ENCODE data around the gene TCAF1.
"Not testable (repeated sequence)": the region's sequence is repeated elsewhere in the genome, so short reads cannot be mapped to it uniquely, and the experiment has no call there.

The TCAF1 gene

DNA sequence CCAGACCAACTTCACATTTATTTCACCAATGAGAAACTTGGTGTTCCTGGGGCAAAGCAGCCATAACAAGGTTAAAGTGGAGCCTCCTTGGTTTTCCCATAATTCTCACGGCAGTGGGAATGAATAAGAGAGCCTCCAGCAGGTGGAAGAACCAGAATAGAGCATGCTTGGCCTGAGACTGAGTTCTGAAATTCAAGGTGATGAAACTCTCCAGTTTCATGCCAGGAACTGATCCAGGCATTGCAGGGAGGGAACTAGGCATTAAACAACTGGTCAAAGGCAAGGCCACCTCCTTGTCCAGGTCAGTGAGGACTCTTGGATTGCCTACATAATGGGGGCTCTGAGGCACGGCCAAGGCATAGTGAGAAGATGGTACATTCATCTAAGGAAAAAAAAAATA is 44.0 kb downstream of the TCAF1 start:
- in situ Hi-C loops (cut with MboI; ENCODE audit: low sequenced_read_pairs) = not testable (repeated sequence)

DNA sequence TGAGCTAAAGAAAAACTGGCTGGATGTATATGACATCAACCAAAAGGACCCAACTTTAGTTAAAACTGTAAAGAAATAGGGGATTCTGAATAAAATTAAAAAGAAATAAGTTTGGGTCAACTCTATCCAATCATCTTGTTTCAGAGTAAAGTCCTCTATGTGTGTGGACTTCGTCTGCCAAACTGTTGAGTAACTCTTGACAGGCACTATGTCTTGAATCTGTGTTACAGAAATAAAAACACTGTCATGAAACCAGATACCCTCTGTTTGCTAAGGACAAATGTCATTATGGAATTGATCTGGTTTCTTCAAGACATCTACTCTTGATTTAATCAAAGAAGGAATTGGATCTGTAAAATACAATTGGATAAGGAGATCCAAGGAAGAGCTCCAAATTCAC is 46.5 kb downstream of the TCAF1 start:
- in situ Hi-C loops (cut with MboI; ENCODE audit: low sequenced_read_pairs) = not testable (repeated sequence)

DNA sequence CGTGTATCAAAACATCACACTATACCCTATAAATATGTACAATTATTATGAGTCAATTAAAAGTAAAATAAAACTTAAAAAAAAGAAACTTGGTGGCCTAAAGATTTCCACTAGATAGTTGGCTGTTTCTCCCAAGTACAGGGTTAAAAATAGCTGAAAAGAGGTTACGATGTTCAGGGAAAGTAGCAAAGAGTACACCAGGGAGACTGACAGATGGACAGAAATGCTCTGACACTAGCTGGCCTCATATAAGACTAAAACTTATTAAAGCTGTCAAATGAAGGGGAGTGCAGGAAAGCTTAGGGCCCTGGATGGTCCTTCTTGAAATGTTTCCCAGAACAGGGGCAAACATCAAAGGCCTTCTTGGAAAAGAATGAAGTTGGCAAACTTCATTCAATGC is 51.3 kb downstream of the TCAF1 start:
- in situ Hi-C loops (cut with MboI; ENCODE audit: low sequenced_read_pairs) = no loop called here

DNA sequence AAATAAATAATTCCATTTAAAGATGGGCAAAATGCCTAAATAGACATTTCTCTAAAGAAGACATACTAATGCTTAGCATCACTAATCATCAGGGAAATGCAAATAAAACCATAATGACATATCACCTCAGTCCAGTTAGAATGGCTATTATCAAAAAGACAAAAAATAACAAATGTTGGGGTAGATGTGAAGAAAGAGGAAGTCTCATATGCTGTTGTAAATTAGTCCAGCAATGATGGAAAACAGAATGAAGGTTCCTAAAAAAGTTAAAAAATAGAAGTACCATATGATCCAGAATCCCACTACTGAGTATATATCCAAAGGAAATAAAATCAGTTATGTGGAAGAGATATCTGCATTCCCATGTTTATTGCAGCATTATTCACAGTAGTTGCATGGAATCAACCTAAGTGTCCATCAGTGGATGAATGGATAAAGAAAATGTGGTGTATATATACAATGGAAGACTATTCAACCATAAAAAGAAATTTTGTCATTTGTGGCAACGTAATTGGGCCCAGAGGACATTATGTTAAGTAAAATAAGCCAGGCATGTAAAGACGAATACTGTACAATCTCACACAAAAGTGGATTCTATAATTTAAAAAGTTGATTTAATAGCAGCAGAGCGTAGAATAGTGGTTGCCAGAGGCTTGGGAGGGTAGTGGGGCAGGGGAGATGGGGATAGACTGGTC is 52.0 kb downstream of the TCAF1 start:
- in situ Hi-C loops (cut with MboI; ENCODE audit: low sequenced_read_pairs) = no loop called here

DNA sequence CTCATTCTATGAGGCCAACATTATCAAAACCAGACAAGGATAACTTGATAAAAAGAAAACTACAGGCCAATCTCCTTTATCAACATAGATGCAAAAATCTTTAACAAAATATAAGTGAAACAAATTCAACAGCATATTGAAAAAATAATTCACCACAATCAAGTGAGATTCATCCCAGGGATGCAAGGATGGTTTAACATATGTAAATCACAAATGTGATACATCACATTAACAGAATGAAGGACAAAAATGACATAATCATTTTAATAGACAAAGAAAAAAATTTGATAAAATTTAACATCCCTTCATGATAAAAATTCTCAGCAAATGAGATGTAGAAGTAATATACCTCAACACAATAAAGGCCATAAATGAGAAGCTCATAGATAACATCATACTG is 53.8 kb downstream of the TCAF1 start:
- in situ Hi-C loops (cut with MboI; ENCODE audit: low sequenced_read_pairs) = no loop called here

DNA sequence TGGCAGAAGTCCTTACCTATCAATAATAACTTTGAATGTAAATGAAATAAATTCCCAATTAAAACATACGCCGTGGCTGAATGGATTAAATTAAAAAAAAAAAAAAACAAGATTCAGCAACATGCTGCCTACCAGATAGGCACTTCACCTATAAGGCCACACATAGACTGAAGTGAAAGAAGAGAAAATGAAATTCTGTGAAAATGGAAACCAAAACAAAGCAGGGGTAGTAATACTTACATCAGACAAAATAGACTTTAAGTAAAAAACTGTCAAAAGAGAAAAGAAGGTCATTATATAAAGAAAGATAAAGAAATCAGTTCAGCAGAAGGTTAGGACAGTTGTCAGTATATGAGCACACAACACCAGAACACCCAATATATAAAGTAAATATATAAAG is 55.3 kb downstream of the TCAF1 start:
- in situ Hi-C loops (cut with MboI; ENCODE audit: low sequenced_read_pairs) = no loop called here

DNA sequence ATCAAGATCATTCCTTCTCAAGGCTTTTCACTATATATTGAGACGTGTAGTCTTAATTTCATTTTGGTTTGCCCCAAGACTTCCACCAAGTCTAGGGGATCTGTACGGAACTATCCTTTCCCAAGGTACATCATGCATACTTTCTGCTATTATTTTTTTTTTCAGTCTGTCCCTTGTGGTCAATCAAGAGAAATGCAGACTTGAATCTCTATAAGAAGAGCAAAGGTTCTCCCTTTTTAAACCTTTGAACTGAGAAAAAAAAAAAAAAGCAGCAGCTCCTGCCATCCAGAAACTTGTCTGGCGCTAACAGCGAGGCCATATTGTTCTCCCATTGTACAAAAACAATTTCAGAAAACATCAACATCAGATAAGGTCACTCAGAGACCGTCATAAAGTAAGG is 60.3 kb downstream of the TCAF1 start:
- in situ Hi-C loops (cut with MboI; ENCODE audit: low sequenced_read_pairs) = not testable (repeated sequence)

DNA sequence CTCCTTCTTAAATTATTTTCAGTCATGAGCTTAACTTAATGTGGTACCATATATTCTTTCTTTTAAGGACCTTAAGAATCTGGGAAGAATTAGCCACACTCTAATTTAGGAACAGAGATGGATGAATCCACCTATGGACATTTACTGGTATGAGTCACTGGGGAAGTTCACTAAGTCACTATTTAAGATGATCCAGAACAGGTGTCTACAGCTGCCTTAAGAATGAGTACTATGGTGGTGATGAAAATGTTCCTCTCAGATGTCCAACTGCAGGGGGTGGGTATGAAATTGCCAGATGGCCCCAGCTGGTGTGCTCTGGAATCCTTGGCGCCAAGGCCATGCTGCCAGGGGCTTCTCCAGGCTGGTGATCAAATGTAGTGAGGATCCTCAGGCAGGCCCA is 61.9 kb downstream of the TCAF1 start:
- in situ Hi-C loops (cut with MboI; ENCODE audit: low sequenced_read_pairs) = not testable (repeated sequence)

DNA sequence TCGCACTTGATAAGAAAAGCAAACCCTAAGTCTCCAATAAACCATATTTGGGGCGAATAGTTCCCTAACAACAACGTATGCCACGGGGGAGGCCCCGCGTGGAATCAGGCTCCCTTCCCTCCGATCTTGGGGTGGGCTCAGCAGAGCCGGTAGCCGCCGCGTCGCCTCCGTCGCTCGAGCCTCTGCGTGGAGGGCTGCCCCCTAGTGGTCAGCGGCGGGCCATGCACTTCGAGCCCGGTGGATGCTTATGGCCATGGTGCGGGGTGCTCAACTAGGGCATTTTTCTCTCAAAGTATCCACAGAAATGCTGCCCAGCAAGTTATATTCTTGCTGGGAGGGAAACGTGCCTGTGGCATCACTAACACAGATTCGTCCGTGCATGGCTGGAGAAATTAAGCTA is 64.8 kb downstream of the TCAF1 start:
- in situ Hi-C loops (cut with MboI; ENCODE audit: low sequenced_read_pairs) = not testable (repeated sequence)

DNA sequence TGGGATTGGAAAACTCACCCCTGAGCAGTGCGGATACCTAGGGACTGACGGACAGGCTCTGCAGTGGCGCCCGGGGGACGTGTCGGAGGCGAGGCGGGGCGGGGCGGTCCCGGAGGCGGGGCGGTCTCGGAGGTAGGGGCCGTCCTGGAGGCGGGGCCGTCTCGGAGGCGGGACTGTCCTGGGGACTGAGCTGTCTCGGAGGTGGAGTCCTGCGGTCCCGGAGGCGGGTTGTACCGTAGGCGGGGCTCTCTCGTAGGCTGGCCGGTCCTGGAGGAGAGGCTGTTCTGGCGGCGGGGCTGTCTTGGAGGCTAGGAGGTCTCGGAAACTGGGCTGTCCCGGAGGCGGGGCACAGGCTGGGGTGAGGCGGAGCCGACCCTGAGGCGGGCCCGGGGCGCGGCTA is 65.4 kb downstream of the TCAF1 start:
- in situ Hi-C loops (cut with MboI; ENCODE audit: low sequenced_read_pairs) = not testable (repeated sequence)

DNA sequence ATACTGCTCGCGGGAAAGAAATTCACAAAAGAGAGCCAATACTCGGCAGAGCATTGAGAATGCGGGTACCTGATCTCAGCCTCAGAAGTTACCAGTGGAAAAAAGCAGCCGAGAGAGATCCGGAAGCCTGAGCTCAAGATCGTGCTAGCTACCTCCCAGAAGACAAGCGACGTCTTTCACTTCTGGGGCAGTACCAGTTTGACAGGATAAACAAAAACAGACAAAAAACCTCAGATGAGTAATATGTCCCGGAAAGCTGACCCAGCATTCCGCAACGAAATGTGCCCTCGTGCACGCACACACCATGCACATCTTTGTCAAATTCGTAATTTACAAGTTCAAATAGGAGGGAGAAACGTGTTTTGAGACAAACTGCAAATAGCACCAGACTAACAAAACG is 65.9 kb downstream of the TCAF1 start:
- in situ Hi-C loops (cut with MboI; ENCODE audit: low sequenced_read_pairs) = not testable (repeated sequence)

DNA sequence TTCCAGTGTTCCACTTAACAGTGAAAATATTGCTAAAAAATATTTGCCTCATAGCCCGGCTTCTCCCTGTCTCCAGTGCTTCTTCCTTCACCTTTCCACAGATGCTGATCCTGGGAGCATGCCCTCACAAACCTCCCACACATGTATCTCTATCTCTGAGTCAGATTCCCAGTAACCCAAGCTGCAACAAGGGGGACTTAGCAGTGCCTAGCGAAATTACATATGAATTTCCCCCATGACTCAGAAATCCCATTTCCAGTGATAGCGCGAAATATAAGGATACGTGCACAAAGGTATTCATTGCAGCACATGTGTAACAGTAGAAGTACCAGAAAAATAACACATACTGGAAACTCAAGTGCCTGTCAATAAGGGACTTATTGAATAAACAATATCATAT is 75.4 kb downstream of the TCAF1 start:
- in situ Hi-C loops (cut with MboI; ENCODE audit: low sequenced_read_pairs) = not testable (repeated sequence)

DNA sequence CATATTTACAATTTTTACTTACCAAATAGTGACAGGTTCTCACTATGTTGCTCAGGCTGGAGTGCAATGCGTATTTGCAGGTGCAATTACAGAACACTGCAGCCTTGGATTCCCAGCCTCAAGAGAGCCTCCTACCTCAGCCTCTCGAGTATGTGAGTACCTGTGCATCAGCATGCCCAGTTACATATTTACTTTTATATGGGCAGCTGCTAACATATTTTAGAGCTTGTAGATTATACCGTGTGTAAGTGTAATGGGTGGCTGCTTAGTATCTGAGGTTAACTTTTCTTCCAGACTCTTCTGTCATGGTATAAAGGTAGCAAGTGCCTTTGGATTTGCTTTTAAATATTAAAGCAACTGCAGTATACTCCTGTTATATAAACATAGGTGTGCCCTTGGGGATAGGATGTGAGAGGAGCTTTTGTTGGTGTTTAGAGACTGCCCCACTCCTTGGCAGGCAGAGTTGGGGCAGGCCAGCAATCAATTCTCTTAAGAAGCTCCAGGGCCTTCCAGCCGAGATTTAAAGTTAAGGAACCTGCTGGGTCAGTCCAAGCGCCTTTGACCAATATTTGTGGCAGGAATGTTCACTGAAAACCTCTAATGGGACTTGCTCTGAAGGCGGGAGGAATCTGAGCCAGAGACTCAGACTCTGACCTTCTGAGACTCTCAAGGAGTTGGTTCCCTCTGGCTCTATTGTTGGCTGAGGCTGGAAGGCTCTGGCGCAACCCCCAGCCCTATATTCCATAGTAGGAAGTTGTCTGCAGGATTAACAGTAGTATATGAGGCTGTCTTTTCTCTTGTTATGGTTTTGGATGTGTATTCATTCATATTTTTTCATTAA is 77.5 kb downstream of the TCAF1 start:
- in situ Hi-C loops (cut with MboI; ENCODE audit: low sequenced_read_pairs) = not testable (repeated sequence)

DNA sequence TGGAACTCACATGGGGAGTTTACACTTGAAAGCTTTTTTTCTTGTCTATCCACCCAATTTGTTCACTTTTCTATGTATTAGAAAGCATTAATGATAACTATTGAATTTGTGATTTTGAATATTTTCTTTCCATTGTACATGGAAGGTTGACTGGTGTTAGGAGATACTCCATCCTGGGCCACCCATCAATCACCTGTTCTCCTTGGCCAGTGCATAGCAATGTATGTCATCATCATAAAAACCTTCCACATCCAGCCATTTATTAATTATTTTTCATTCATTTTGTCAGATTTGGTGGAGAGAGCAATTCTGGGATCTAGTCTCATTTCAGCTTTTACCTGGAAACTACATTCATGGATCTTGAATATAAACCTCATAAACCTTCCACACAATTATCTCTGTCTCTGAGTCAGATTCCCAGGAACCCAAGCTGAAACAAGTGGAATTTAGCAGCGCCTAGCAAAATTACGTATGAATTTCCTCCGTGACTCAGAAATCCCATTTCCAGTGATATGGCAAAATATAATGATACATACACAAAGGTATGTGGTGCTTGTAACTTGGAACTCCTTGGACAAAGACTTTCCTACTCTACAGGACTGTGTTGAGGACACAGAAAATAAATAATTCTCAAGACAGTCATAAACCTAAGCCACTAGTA is 78.2 kb downstream of the TCAF1 start:
- in situ Hi-C loops (cut with MboI; ENCODE audit: low sequenced_read_pairs) = not testable (repeated sequence)

DNA sequence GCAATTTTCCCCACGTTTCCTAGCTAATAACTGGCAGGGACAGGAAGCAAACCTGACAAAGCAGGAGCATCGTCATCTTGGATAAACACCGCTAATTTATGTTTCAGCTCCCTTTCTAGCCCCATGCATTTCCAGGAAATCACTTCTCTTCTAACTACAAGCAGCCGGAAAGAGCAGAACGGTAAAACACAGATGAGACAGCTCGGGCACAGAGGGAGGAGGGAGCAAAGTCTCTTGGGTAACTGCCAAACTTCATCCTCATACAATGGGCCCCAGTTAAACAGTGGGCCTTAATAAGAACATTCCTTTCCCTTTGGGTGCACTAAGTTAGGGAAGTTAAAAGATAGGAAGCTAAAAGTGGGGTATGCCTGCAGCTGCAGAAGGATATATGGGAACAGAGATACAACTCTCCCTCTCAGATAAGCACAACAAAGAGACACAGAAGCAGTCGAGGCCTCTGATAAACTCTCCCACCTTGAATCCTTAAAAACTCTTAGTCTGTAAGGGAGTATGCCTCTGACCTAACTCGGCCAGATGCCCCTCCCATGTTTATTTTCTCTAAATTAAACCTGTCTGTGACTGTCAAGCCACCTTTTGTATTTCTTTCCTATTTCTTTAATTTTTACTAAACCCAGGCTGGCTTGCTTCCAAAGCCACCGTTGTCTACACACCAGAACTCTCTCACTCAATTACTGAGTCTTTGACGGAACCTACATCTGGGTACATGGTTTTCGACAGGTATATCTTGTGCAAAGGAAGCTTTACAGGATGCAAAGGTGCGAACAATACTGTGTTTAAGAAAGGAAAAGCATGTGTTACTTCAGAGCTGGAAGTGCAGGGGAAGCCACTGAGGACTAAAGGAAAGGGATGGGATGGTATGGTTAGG is 80.3 kb downstream of the TCAF1 start:
- in situ Hi-C loops (cut with MboI; ENCODE audit: low sequenced_read_pairs) = not testable (repeated sequence)

DNA sequence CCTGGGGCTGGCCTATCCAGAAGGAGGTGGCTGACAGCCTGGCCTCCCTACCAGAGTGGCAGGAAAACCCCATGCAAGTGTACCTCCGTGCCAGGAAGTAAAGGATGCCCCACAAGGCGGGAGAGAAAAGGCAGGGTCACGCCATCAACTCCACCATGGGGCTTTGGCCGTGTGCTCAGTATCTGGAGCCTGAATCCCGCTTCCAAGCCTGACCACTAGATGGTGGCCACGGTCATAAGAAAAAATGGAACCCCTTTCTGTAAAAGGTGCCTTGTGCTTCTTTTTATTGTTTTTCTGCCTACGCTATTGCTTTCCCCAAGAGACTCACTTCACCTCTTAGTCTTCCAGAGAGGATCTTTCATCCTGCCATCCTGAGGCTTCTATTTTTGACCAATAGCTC is 84.1 kb downstream of the TCAF1 start:
- in situ Hi-C loops (cut with MboI; ENCODE audit: low sequenced_read_pairs) = not testable (repeated sequence)

DNA sequence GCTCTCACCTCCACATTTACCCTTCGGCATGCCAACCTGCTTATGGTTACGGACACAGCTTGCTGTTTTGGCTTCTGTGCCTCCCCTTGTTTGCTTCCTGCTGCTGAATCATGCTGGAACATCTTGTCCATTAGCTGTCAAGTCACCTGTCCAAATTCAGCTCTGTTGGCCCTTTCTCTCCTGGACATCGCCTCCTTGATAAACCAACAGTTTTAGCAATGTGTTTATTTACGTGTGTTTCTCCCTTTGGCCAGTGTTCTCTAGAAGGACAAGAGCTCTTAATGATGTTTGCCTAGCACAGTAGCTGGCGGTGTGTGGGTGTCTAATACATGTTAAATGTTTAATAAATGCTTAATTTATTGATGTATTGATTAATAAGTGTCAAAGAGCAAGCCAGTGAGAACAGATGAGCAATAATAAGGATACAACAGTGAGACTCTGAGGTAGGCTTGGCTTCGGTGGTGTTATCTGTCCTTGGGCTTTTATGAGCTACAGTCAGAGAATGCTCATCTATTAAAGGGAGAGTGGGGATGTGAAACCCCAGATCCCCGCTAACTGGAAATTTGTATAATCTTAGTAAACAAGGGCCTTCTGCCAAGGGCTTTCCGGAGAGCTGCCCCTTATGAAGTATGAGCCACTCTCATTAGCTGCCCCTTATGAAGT is 85.4 kb downstream of the TCAF1 start:
- in situ Hi-C loops (cut with MboI; ENCODE audit: low sequenced_read_pairs) = not testable (repeated sequence)

DNA sequence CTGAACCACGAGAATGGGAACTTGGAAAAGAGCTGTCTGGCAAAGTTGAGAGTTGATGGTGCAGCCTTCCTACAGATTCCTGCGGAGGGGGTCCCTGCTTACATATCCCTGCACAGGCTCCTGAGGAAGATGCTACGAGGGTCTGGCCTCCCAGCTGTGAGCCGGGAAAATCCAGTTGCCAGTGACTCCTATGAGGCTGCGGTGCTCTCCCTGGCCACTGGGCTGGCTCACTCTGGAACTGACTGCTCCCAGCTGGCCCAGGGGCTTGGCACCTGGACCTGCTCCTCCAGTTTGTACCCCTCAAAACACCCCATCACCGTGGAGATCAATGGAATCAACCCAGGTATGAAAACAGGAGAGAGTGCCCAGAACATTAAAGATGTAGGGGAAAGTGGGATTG is 91.3 kb downstream of the TCAF1 start:
- in situ Hi-C loops (cut with MboI; ENCODE audit: low sequenced_read_pairs) = not testable (repeated sequence)

DNA sequence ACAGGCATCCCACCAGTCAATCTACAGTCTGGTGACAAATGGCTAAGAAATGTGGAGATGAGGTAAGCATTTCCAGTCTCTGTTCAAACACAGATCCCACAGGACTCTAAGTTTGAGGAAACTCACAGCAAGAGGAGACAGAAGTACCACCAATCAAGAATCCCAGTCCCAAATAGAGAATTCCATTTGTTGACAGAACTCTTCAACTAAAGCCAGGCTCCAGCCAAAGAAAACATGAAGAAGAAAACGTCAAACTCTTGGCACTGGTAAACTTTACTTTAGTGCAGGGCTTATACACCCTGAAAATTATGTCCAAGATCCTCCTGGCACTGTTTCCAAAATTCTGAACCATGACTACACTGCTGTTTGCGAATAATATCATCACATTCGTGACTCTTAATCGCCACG is 95.3 kb downstream of the TCAF1 start:
- in situ Hi-C loops (cut with MboI; ENCODE audit: low sequenced_read_pairs) = not testable (repeated sequence)
